SK-N-SH treated with all-trans-retinoic acid at 6 μM for 48 hours (cell line): Measurements from ENCODE around the gene OSBPL5.

ENCODE experiments used
- ATAC-seq: fragments of 200-7000 bp; cut with Tn5 transposase; 3 replicates; pipeline ENCODE4 v1.9.1; 2020; ENCODE audit warnings: mild to moderate bottlenecking, moderate library complexity
- ARNTL ChIP-seq: fragments of 450-650 bp; formaldehyde crosslinking; IDR thresholded peaks from 2 replicates; pipeline ENCODE4 v1.5.0; 2020; ENCODE audit warnings: low read depth, mild to moderate bottlenecking, moderate library complexity, borderline replicate concordance
- BACH2 ChIP-seq: fragments of 250-450 bp; sonication (Bioruptor Pico); IDR thresholded peaks from 2 replicates; pipeline ENCODE4 v1.9.0; 2021; ENCODE audit warnings: mild to moderate bottlenecking, borderline replicate concordance
- CREB5 ChIP-seq: fragments of 250-450 bp; sonication (Bioruptor Pico); IDR thresholded peaks from 2 replicates; pipeline ENCODE4 v1.5.1; 2020; ENCODE audit warnings: low read depth, mild to moderate bottlenecking, moderate library complexity
- CSDC2 ChIP-seq: fragments of 250-450 bp; sonication (Bioruptor Pico); IDR thresholded peaks from 2 replicates; pipeline ENCODE4 v1.5.0; 2020; ENCODE audit warnings: mild to moderate bottlenecking, moderate library complexity
- CSRNP3 ChIP-seq: fragments of 250-450 bp; sonication (Bioruptor Pico); IDR thresholded peaks from 2 replicates; pipeline ENCODE4 v1.5.1; 2021; ENCODE audit warnings: mild to moderate bottlenecking, moderate library complexity
- GLIS3 ChIP-seq: fragments of 250-450 bp; sonication (Bioruptor Pico); IDR thresholded peaks from 2 replicates; pipeline ENCODE4 v1.5.0; 2020; ENCODE audit warnings: mild to moderate bottlenecking, moderate library complexity
- ISL1 ChIP-seq: fragments of 250-450 bp; sonication (Bioruptor Pico); IDR thresholded peaks from 2 replicates; pipeline ENCODE4 v2.1.2; 2022; ENCODE audit warnings: mild to moderate bottlenecking, moderate library complexity
- OSR1 ChIP-seq: fragments of 250-450 bp; sonication (Bioruptor Pico); IDR thresholded peaks from 2 replicates; pipeline ENCODE4 v1.8.0; 2022; ENCODE audit warnings: moderate library complexity, mild to moderate bottlenecking, inconsistent platforms
- PATZ1 ChIP-seq: fragments of 250-450 bp; sonication (Bioruptor Pico); IDR thresholded peaks from 2 replicates; pipeline ENCODE4 v1.8.0; 2020; ENCODE audit warnings: mild to moderate bottlenecking, moderate library complexity, borderline replicate concordance
- RARB ChIP-seq: fragments of 250-450 bp; sonication (Bioruptor Pico); IDR thresholded peaks from 2 replicates; pipeline ENCODE4 v1.8.0; 2021; ENCODE audit warnings: mild to moderate bottlenecking, moderate library complexity
- SNAI2 ChIP-seq: fragments of 250-450 bp; sonication (Bioruptor Pico); IDR thresholded peaks from 2 replicates; pipeline ENCODE4 v1.5.0; 2020; ENCODE audit warnings: mild to moderate bottlenecking, moderate library complexity
- TCF4 ChIP-seq: fragments of 250-450 bp; sonication (Bioruptor Pico); IDR thresholded peaks from 2 replicates; pipeline ENCODE4 v1.8.0; 2021; ENCODE audit warnings: mild to moderate bottlenecking, moderate library complexity, borderline replicate concordance
- TSHZ2 ChIP-seq: fragments of 250-450 bp; sonication (Bioruptor Pico); IDR thresholded peaks from 2 replicates; pipeline ENCODE4 v1.5.0; 2020; ENCODE audit warnings: mild to moderate bottlenecking, moderate library complexity
- ZC3H10 ChIP-seq: fragments of 250-450 bp; sonication (Bioruptor Pico); IDR thresholded peaks from 2 replicates; pipeline ENCODE4 v1.5.1; 2021; ENCODE audit warnings: mild to moderate bottlenecking, moderate library complexity
- ZFP3 ChIP-seq: fragments of 250-450 bp; sonication (Bioruptor Pico); IDR thresholded peaks from 2 replicates; pipeline ENCODE4 v1.5.0; 2020; ENCODE audit warnings: mild to moderate bottlenecking, moderate library complexity
- ZFP30 ChIP-seq: fragments of 450-650 bp; formaldehyde crosslinking; IDR thresholded peaks from 2 replicates; pipeline ENCODE4 v1.5.0; 2022; ENCODE audit warnings: mild to moderate bottlenecking, moderate library complexity
- ZNF565 ChIP-seq: fragments of 450-650 bp; formaldehyde crosslinking; conservative IDR thresholded peaks from 2 replicates; pipeline ENCODE4 v1.5.0; 2020; ENCODE audit warnings: low read depth, mild to moderate bottlenecking, moderate library complexity
- ZNF70 ChIP-seq: fragments of 450-650 bp; formaldehyde crosslinking; IDR thresholded peaks from 2 replicates; pipeline ENCODE4 v1.5.0; 2020; ENCODE audit warnings: mild to moderate bottlenecking, moderate library complexity
- ZNF8 ChIP-seq: fragments of 450-650 bp; formaldehyde crosslinking; IDR thresholded peaks from 2 replicates; pipeline ENCODE4 v1.5.0; 2020; ENCODE audit warnings: mild to moderate bottlenecking, moderate library complexity

OSBPL5 gene

GRCh38 chr11:3177931-3178330, 12.8 kb upstream of the OSBPL5 start:
- no peak for ATAC-seq
- TF ChIP-seq TCF4 (no peak), SNAI2 (no peak), RARB (CRISPR knock-in tag) (no peak), CREB5 (no peak), TSHZ2 (CRISPR knock-in tag) (no peak), CSDC2 (CRISPR knock-in tag) (no peak), OSR1 (CRISPR knock-in tag) (no peak), ZFP3 (CRISPR knock-in tag) (no peak), BACH2 (no peak), ZFP30 (CRISPR knock-in tag) (no peak), ZNF8 (no peak), ISL1 (no peak), CSRNP3 (CRISPR knock-in tag) (no peak), ZNF565 (CRISPR knock-in tag) (no peak)

GRCh38 chr11:3176487-3176886, 11.4 kb upstream of the OSBPL5 start:
- no peak for TF ChIP-seq ZFP30 (CRISPR knock-in tag)
- no peak for ATAC-seq

GRCh38 chr11:3175194-3175593, 10.1 kb upstream of the OSBPL5 start:
- TF ChIP-seq PATZ1 (CRISPR knock-in tag) (no peak), RARB (CRISPR knock-in tag) (no peak), BACH2 (no peak)
- no peak for ATAC-seq

- TF ChIP-seq TSHZ2 (CRISPR knock-in tag) (no peak), ISL1 (no peak), GLIS3 (CRISPR knock-in tag) (no peak), ZNF70 (CRISPR knock-in tag) (no peak), CSDC2 (CRISPR knock-in tag) (no peak), ZNF8 (no peak), RARB (CRISPR knock-in tag) (no peak), ZNF565 (CRISPR knock-in tag) (no peak), ARNTL (CRISPR knock-in tag) (no peak), BACH2 (no peak), OSR1 (CRISPR knock-in tag) (no peak), ZFP3 (CRISPR knock-in tag) (no peak), ZC3H10 (CRISPR knock-in tag) (no peak), CSRNP3 (CRISPR knock-in tag) (no peak), TCF4 (no peak)
- ATAC-seq: no peak
Measured at GRCh38 chr11:3174387-3174786, 9.3 kb upstream of the OSBPL5 start.
